Activated gamma-delta T cell (primary cell): Measurements from ENCODE around the gene GLIS1.

Source experiments
- DNase-seq: peaks from one replicate; lab custom pipeline; 2025; lab: John Stamatoyannopoulos, UW

Gene GLIS1

DNA sequence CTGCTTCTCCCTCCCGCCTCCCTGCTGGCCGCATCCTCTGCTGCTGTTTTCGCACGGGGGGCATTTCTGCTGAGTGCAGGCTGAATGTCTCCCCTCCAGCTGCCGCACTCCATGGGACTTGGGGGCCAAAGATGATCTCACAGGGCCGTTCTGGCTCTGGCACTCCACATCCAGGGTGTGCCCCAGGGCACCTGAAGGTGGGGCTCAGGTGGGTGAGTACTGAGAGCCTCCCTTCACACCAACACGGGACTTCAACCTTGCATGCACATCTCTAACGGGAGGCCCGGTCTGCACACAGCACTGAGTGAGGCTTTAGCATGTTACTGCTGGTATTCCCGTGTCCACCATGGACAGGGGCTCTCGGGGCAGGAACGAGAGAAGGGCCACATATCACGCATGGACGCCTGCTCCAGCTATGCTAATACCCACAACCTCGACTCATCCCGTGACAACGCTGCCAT, 190.9 kb downstream of the GLIS1 start:
- DNase-seq = no peak

DNA sequence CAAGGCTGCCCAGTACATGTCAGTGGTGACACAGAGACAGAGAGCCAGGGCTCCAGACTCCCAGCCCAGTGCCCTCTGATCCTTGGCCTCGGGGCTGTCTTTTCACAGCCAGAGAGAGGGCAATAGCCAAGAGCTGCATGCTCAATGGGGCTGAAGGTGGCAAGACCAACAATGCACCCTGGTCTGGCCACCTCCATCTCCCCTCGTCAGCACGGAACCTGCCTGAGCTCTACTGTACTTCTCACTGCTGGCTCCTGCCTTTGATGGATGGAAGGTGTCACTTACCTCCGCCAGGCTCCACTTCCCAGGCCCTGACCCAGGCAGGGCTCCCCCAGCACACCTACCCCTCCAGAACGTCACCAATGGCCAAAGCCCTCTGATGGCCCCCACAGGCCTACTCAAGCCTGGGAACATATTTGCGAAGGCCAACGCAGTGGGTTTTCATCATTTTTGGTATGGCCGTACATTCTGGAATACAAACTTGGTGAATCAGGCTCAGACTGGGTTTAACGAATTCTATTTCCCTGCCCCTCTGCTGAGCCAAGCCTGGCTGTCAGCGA, 191.7 kb downstream of the GLIS1 start:
- DNase-seq = no peak

- no peak for DNase-seq
Observed at GRCh38 chr1:53546409-53547155, 192.4 kb downstream of the GLIS1 start.

DNA sequence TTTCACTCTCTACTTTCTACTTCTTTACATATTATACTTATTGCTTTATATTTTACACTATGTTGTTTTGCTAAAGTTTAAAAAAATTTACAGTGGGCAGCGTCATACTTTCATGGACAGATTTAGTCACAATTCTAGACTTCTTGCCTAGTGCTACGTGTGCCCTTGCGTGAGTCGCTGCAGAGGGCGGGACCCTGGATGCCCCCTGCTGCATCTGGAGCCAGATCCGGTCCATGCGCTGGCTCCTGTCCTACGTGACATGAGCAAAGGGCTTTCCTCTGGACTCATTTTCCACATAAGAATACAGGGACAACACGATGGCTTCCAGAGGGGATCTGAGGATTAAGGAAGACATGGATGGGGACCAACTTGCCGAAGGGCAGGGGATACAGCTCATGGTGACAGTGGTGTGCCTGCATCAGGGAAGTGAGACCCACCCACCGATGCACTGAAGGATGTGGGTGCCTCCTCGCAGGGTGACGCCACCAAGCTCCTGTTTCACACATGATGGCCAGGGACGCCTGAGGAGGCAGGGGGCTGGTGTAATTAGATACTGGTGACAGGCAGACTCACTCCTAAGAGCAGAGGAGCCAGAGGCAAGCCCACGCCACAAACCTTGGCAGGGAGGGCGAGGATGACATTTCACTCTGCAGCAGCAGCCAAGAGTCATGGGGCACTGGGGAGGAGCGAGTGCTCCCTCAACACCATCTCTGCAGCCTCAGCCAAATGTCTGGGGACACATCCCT, 193.1 kb downstream of the GLIS1 start:
- no peak for DNase-seq

DNA sequence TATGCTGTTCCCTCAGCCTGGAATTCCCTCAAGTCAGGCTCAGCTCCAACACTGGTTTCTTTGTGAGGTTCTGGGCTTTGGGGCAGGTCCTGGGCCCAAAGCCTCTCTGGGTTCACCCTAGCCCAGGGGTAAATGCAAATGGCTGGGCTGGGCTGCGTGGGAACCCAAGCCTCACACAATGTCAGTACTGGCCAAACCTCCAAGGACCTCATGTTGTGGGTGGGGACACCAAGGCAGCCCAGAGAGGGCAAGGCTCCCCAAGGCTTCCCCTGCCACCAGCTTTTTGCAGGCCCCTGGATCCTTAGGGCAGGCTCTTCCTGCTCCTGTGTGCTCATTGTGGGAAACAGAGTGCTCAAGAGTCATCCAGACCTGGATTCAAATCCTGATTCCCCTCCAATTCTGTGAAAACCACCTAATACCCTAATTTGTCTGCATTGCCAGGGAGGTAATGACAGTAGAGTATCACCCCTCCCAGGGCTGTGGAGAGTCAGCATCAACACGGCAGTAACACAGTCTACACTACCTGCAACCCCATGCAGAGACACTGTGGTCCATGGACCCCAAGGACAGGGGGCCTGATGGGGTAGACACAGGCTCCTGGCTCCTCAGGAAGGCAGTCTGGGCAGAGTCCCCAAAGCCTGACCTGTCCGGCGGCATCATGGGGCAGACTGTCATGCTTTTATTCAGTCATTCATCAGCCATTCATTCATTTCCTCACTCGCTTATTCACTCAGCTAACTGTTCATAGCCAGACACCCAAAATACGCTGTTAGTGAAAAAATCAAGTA, 194.0 kb downstream of the GLIS1 start:
- no peak for DNase-seq

DNA sequence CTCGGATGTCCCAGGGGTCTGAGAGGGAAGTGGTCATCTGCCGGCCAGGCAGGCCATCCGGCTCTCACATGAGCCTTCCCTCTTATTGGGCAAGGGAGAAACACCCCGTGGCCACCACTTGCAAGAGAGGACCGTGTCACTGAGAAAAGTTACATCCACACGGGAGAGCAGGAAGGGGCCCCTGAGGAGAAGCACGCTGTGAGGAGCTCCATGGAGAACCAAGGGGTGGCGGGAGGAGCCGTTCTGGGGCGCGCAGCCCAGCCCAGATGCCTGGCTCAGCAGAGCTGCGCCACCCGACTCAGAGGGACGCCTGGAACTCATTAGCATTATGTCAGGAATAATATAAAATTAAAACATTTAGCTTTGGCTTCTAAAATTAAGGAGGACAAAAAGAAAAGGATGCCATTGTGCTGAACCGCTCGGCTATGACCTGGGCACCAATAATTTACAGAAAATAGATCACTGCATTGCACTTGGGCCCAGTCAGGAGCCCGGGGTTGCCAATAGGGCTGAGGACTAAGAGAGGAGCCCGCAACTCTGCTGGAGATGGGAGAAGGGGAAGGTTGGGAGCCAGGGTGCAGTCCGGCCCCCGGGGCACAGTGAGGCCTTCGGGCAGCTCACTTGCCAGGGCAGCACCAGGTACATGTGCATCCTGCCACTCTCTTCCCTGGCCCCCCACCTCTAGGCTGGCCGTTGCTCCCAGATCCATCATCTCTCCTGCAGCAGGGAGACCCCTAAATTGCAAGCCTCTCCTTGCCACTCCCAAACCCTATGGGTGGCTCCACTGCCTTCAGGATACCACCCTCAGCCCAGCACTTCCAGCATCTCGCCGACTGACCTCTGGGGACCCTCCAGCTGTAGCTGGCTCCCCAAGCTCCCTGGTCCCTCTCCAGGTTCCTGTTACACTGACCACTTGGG, 194.9 kb downstream of the GLIS1 start:
- no peak for DNase-seq

- no peak for DNase-seq
Observed at GRCh38 chr1:53543130-53543777, 195.7 kb downstream of the GLIS1 start.

- no peak for DNase-seq
Observed at GRCh38 chr1:53542551-53542950, 196.4 kb downstream of the GLIS1 start.

DNA sequence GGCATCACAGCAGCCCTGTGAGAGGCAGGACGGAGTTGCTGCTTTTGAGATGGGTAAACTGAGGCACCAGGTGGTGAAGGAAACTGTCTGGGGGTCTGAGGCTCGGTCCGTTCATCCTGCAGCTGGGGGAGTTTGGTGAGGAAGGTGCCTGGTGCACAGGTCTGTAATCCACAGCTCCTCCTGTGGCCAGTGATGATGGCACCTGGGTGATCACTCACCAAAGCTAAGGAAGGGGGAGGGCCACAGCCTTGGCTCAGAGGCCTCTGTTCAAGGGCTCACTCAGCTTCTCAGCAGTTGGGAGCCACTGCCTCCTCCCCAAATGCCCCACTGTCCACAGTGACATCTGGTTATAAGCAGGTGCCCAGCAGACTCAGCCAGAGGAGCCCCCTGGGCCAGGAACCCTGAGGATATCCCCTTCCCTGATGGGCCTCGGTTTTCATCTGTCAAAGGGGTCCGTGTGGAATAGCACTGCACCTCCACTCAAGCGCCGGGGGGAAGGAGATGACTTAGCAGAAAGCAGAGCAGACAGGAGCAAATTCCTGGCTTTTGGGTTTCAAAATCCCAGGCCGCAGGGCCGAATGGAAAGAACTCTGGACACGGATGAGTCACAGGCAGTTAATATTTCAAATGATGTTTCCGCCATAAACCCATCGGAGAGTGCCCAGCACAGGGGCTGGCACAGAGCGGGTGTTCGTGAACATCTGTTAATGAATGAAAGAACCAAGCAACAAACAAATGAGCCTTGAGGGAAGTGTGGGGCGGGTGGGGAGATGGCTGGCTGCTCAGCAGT, 197.0 kb downstream of the GLIS1 start:
- no peak for DNase-seq

GRCh38 chr1:53541263-53541625, 197.7 kb downstream of the GLIS1 start:
- no peak for DNase-seq

GRCh38 chr1:53540604-53541262, 198.2 kb downstream of the GLIS1 start:
- DNase-seq = no peak

- DNase-seq = no peak
Observed at GRCh38 chr1:53539711-53540603, 199.0 kb downstream of the GLIS1 start.

DNA sequence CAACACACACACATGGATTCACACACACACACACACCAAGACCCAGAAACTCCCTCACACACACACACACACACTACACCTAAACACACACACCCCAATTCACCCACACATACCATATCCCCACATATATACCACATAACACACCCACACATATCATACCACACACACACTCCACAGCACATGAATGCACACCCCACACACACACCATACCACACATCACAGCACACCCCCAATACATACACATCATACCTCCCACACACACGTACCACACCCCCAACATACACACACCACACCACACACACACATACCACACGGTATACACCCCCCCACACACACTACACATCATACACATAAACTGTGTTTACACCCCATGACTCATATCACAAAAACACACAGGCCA, 199.7 kb downstream of the GLIS1 start:
- DNase-seq = no peak

DNA sequence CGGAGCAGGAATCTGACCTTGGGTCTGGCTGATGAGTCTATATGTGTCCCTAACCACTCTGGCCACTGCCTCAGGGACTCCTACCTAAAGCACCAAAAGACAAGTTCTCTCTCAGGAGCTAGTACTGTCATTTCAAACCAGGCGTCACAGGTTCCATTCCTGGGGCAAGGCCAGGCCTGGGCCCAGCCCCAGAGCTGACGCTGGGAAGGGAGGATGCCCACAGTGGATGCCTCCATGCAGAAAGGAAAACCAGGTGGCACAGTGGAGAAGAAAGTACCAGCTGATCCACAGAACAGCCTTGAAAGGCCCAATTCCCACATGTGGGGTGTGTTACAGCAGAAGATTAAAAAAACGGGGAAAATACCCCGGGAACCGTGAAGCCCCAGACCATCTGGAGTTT, 202.4 kb downstream of the GLIS1 start:
- no peak for DNase-seq

DNA sequence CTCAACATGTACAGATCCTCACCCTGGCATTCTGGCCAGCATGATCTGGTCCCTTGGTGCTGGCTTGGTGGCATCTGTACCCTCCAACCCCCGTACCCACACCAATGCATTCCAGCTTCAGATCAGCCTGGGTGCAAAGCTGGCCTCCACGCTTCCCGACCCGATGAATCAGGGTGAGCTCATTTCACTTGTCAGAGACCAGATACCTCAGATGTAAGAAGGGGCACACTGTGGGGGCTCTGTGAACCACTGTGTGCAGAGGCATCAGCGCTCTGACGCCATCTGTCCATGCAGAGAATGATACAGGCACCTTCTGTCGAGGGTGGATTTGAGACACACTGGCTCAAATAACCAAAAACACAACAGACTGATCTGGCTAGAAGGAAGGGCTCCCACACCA, 203.1 kb downstream of the GLIS1 start:
- no peak for DNase-seq

- DNase-seq = no peak
Observed at GRCh38 chr1:53535226-53535625, 203.7 kb downstream of the GLIS1 start.

DNA sequence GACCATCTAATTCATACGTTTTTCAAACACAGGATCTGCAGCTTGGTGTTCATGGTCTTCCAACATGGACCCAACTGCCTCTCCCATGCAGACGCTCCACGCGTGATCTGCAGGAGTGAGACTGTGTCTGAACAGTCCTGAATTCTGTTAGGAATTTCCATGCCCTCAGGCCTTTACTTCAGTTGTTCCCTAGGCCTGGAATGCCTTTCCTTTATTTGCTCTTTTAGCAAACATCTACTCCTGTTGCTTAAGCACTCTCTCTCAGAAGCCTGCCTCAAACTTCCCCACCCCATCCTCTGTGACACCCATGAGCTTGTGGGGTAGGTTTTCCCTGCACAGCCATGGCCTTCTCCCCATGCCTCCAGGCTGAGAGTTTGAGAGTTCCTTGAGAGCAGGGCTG, 206.1 kb downstream of the GLIS1 start:
- no peak for DNase-seq

DNA sequence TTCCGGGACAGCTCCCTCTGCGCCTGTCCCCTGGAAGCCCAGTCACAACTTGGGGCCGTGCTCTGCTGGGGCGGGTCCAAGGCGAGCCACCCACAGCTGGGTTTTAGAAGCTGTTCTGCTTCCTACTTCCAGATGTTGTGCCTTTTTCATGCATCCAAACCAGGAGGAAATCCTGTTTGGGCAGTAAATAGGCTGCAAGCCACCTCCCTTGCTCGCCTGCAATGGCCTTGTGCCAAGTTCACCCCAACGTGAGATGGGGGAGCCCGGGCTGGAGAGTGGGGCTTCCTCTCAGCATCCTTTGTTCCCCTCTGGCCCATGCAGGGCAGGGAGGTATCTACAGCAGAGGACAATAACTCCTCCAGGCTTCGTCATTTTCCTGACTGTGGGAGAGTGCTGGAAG, 206.6 kb downstream of the GLIS1 start:
- DNase-seq = no peak
